ENCODE results near the gene SNAI3. TPM values are rescaled to one million over a fixed set of nuclear protein-coding genes. Genes with fewer than 3 reads are reported as not detected.

SNAI3 gene
- total RNA-seq, 1 donor from 2014 or later = 2.7 TPM

DNA sequence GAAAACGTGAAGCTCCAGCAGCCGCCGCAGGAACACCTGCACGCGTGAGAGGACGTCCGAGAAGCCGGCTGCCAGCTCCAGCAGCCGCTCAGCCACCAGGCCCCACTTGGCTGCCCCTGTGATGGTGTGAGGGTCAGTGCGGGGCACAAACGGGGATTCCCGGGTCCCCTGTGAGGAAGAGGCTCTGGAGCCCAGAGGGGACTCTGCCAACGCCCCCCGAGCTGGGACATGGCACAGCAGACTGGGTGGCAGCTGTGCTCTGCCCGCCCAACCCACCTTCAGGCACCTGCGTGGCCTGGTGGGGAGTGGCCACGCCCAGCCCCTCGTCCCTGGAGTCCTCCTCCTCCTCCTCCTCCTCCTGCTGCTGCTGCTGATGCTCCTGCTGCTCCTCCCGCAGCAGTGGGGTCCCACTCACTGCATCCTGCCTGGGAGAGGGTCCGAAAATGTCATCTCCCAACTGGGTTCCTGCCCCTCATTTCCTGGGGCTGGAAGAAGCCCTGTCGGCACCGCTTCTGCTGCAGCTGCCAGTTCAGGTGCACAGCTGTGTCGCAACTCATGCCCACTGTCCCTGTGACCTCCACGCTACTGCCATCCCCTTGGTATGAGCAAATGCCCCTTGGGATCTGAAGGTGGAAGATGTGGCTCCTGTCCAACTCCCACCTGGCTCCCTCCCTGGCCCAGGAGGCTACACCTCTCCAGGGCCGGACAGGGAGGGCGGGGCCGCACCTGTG is 47.5 kb upstream of the SNAI3 start:
- H3K9me3 Mint-ChIP-seq = no peaks in the 10 kb centered on the region
- DNase-seq (no peak), ATAC-seq (ENCODE audit: low read depth) (no peak)
- H3K27me3 Mint-ChIP-seq = no peaks in the 10 kb centered on the region
- CTCF ChIA-PET = interaction anchor here (0.7 to 1.5 kb wide), 3 partner anchors 79 to 482 kb away, joined by 3 read pairs; no protein-coding TSS in a partner anchor
- H3K36me3 Mint-ChIP-seq (ENCODE audit: low read depth) = peaks cover 32% of the 10 kb centered on the region
- no peak overlapping the region for H3K4me3 Mint-ChIP-seq
- peaks cover 4% of the 10 kb centered on the region for H3K4me1 Mint-ChIP-seq
- POLR2A ChIA-PET = no interaction called here
- TF ChIP-seq, protein P1, sequence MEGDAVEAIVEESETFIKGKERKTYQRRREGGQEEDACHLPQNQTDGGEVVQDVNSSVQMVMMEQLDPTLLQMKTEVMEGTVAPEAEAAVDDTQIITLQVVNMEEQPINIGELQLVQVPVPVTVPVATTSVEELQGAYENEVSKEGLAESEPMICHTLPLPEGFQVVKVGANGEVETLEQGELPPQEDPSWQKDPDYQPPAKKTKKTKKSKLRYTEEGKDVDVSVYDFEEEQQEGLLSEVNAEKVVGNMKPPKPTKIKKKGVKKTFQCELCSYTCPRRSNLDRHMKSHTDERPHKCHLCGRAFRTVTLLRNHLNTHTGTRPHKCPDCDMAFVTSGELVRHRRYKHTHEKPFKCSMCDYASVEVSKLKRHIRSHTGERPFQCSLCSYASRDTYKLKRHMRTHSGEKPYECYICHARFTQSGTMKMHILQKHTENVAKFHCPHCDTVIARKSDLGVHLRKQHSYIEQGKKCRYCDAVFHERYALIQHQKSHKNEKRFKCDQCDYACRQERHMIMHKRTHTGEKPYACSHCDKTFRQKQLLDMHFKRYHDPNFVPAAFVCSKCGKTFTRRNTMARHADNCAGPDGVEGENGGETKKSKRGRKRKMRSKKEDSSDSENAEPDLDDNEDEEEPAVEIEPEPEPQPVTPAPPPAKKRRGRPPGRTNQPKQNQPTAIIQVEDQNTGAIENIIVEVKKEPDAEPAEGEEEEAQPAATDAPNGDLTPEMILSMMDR (IDR thresholded peaks at IDR 0.05) = no peak
- no peak overlapping the region for H3K27ac Mint-ChIP-seq
- intact Hi-C loops (cut with micrococcal nuclease) = no loop called here

DNA sequence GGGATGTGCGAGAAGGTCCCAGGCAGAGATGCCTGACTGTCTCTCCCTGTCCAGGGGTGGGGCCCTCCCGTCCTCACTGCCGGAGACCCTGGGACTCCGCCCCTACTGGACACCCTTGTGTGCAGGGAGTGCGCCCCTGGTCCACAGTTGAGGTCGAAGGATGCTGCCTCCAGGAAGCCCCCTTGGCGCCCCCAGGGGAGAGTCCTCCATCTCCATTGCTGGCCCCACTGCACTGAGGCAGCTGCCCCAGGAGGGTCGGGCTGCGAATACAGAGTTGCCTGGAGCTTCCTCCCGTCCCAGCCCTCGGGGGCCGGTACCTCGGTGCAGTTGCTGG is 46.6 kb upstream of the SNAI3 start:
- intact Hi-C loops (cut with micrococcal nuclease) = no loop called here
- no peak for DNase-seq
- H3K36me3 Mint-ChIP-seq (ENCODE audit: low read depth) = peaks cover 32% of the 10 kb centered on the region
- POLR2A ChIA-PET = no interaction called here
- CTCF ChIA-PET = interaction anchor here (1.4 to 1.5 kb wide), 2 partner anchors 434 to 483 kb away, joined by 3 read pairs; no protein-coding TSS in a partner anchor
- H3K27me3 Mint-ChIP-seq = no peaks in the 10 kb centered on the region
- H3K27ac Mint-ChIP-seq = no peak overlapping the region
- peaks cover 3% of the 10 kb centered on the region for H3K4me1 Mint-ChIP-seq
- ATAC-seq (ENCODE audit: low read depth) = no peak
- no peak overlapping the region for H3K4me3 Mint-ChIP-seq
- TF ChIP-seq, protein P1 (IDR thresholded peaks at IDR 0.05) = no peak
- no peaks in the 10 kb centered on the region for H3K9me3 Mint-ChIP-seq

DNA sequence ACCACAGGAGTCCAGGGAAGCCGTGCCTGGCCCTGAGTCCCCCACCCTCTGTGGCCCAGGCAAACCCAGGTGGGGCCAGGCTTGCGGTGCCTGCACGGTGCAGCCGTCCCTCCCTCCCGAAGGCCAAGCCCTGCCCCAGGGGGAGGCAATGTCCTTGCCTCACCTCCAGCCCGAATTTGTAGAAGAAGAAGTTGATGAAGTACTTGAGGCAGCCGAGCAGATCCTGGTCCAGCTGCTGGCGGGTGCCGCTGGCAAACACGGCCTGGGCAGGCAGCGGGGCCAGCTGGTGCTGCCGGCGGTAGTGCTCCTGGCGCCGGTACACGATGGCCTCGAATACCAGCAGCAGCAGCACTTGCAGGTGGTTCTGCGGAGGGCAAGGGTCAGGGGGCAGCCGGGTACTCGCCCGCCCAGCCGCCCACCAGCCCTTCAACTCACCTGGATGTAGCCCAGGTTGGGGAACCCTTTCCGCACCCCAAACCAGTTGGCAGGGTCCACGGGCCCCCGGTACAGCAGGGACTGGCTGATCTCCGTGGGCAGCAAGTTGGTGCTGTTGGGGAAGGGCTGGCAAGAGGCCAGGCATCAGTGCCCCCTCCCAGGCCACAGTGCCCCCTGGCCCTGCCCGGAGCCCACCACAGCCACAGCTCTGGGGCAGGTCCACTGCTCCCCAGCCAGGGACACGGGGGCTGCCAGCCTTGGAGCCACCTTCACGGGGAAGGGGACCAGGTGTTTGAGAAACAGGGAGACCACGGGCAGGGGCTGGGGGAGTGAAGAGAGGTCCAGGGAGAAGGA is 46.1 kb upstream of the SNAI3 start:
- Mint-ChIP-seq H3K4me3 (no peak overlapping the region), H3K27me3 (no peaks in the 10 kb centered on the region), H3K4me1 (no peaks in the 10 kb centered on the region), H3K27ac (no peak overlapping the region), H3K36me3 (ENCODE audit: low read depth) (peaks cover 36% of the 10 kb centered on the region), H3K9me3 (no peaks in the 10 kb centered on the region)
- ChIA-PET POLR2A (no interaction called here), CTCF (interaction anchor here (1.4 kb wide), 1 partner anchor 434 kb away, joined by 3 read pairs; no protein-coding TSS in a partner anchor)
- DNase-seq (no peak), ATAC-seq (ENCODE audit: low read depth) (no peak)
- intact Hi-C loops (cut with micrococcal nuclease) = no loop called here
- TF ChIP-seq, protein P1 (IDR thresholded peaks at IDR 0.05) = no peak

DNA sequence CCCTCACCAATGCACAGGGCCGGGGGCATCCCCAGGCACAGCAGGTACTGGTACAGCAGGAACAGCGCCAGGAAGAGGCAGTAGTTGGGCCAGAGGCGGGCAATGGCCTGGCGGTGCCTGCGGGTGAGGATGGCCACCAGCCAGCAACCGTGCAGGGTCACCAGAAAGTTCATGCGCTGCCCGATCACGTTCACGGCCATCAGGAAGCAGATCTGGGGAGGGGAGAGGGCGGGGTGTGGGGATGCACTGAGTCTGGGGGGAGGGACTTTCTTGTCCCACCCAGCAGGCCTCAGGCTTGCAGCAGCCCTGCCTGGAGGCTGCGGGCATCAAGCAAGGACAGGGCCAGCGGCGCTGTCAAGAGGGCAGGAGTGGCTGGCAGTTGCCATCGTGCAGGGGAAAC is 45.4 kb upstream of the SNAI3 start:
- DNase-seq = no peak
- ATAC-seq (ENCODE audit: low read depth) = no peak
- Mint-ChIP-seq H3K4me3 (no peak overlapping the region), H3K27ac (no peak overlapping the region), H3K9me3 (no peaks in the 10 kb centered on the region), H3K4me1 (no peaks in the 10 kb centered on the region), H3K27me3 (no peaks in the 10 kb centered on the region), H3K36me3 (ENCODE audit: low read depth) (peaks cover 40% of the 10 kb centered on the region)
- ChIA-PET POLR2A (no interaction called here), CTCF (no interaction called here)
- TF ChIP-seq, protein P1 (IDR thresholded peaks at IDR 0.05) = no peak
- intact Hi-C loops (cut with micrococcal nuclease) = no loop called here
